ENCODE data around the gene MDC1.
A peak's percentile ranks its signal among the peaks of the same experiment; 100 is the strongest.

MDC1 gene

DNA sequence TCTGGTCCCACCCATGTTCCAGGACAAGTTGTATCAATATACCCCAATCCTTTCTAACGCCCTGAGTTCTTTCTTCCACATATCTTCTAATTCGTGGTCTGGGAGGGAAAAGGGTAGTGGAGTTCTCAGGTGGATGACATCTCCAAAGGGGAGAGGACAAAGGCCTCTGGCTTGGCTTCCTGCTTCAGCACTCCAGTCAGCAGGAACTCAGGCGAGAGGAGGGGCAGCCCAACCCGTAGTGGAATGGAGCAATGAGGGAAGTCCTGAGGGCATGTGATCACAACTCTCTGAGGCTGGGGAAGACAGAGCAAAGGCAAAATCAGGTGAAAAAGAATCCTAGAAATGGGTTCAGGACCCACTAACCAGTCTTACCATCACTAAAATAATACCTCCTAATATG, 16.7 kb downstream of the MDC1 start:
- Histone ChIP-seq H3K36me3 (replicated peaks; ENCODE audit: insufficient read depth, low read length) (no peaks in the 10 kb centered on the region), H3K9ac (ENCODE audit: low read length) (no peak overlapping the region), H2AFZ (ENCODE audit: low read length) (no peak overlapping the region), H3K79me2 (ENCODE audit: low read length) (no peaks in the 10 kb centered on the region), H3F3A (ENCODE audit: insufficient read depth, low read length) (no peaks in the 10 kb centered on the region), H3K9me3 (replicated peaks; ENCODE audit: insufficient read depth, low read length) (no peaks in the 10 kb centered on the region), H4K20me1 (ENCODE audit: insufficient read depth, low read length) (no peaks in the 10 kb centered on the region), H3K4me2 (ENCODE audit: low read depth, low read length) (no peak overlapping the region), H3K27me3 (replicated peaks; ENCODE audit: insufficient read depth, low read length) (no peaks in the 10 kb centered on the region), H3K27ac (ENCODE audit: low read length) (no peak overlapping the region), H3K4me3 (ENCODE audit: low read length) (no peak overlapping the region), H3K4me1 (ENCODE audit: low read length) (no peaks in the 10 kb centered on the region), H3K9me2 (replicated peaks; ENCODE audit: insufficient read depth, low read length) (no peaks in the 10 kb centered on the region)
- TF ChIP-seq EZH2phosphoT487 (IDR thresholded peaks at IDR 0.05; ENCODE audit: low read length) (no peak), EZH2 (optimal IDR thresholded peaks at IDR 0.05; ENCODE audit: low read depth, low read length) (no peak), CTCF (IDR thresholded peaks at IDR 0.05; ENCODE audit: low read length) (no peak)
- DNase-seq: no peak

DNA sequence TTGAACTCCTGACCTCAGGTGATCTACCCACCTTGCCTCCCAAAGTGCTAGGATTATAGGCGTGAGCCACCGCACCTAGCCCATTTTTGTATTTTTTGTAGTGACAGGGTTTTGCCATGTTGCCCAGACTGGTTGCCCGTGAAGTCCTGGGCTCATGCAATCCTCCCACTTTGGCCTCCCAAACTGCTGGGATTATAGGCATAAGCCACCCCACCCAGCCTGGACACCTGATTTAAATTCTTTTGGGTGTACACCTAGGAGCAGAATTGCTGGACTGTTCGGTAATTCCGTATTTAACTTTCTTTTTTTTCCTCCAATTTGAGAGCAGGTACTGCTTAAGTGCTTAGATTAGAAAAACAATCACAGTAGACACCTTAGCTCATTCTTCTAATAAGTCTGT, 20.6 kb downstream of the MDC1 start:
- Histone ChIP-seq H4K20me1 (ENCODE audit: insufficient read depth, low read length) (no peaks in the 10 kb centered on the region), H3K27ac (ENCODE audit: low read length) (no peak overlapping the region), H3K9ac (ENCODE audit: low read length) (no peak overlapping the region), H3K4me3 (ENCODE audit: low read length) (no peak overlapping the region), H3K4me2 (ENCODE audit: low read depth, low read length) (no peak overlapping the region), H3K9me3 (replicated peaks; ENCODE audit: insufficient read depth, low read length) (no peaks in the 10 kb centered on the region), H3K9me2 (replicated peaks; ENCODE audit: insufficient read depth, low read length) (no peaks in the 10 kb centered on the region), H3K4me1 (ENCODE audit: low read length) (0 out of 2 replicates have a peak, but pooled peaks cover 3% of the 10 kb centered on the region), H3K27me3 (replicated peaks; ENCODE audit: insufficient read depth, low read length) (no peaks in the 10 kb centered on the region), H3K36me3 (replicated peaks; ENCODE audit: insufficient read depth, low read length) (no peaks in the 10 kb centered on the region), H2AFZ (ENCODE audit: low read length) (no peak overlapping the region), H3F3A (ENCODE audit: insufficient read depth, low read length) (no peaks in the 10 kb centered on the region), H3K79me2 (ENCODE audit: low read length) (no peaks in the 10 kb centered on the region)
- TF ChIP-seq CTCF (IDR thresholded peaks at IDR 0.05; ENCODE audit: low read length) (no peak), EZH2phosphoT487 (IDR thresholded peaks at IDR 0.05; ENCODE audit: low read length) (no peak), EZH2 (optimal IDR thresholded peaks at IDR 0.05; ENCODE audit: low read depth, low read length) (no peak)
- DNase-seq: no peak

GRCh38 chr6:30691208-30691847, 25.8 kb downstream of the MDC1 start:
- TF ChIP-seq EZH2phosphoT487 (IDR thresholded peaks at IDR 0.05; ENCODE audit: low read length) (no peak), EZH2 (optimal IDR thresholded peaks at IDR 0.05; ENCODE audit: low read depth, low read length) (no peak), CTCF (IDR thresholded peaks at IDR 0.05; ENCODE audit: low read length) (no peak)
- no peaks in the 10 kb centered on the region for H4K20me1 ChIP-seq (ENCODE audit: insufficient read depth, low read length)
- H3K27ac ChIP-seq (ENCODE audit: low read length): no peak overlapping the region
- peaks cover 25% of the 10 kb centered on the region for H3K4me1 ChIP-seq (ENCODE audit: low read length)
- peak overlapping the region; percentile 93 for H2AFZ ChIP-seq (ENCODE audit: low read length)
- H3K36me3 ChIP-seq (replicated peaks; ENCODE audit: insufficient read depth, low read length): no peaks in the 10 kb centered on the region
- H3K9ac ChIP-seq (ENCODE audit: low read length): peak overlapping the region; percentile 67; the same call in 1 of the 2 replicates
- peaks cover 16% of the 10 kb centered on the region for H3F3A ChIP-seq (ENCODE audit: insufficient read depth, low read length)
- peaks cover 11% of the 10 kb centered on the region for H3K79me2 ChIP-seq (ENCODE audit: low read length)
- H3K4me3 ChIP-seq (ENCODE audit: low read length): peak overlapping the region; percentile 88
- no peaks in the 10 kb centered on the region for H3K9me3 ChIP-seq (replicated peaks; ENCODE audit: insufficient read depth, low read length)
- DNase-seq: no peak
- H3K9me2 ChIP-seq (replicated peaks; ENCODE audit: insufficient read depth, low read length): no peaks in the 10 kb centered on the region
- no peaks in the 10 kb centered on the region for H3K27me3 ChIP-seq (replicated peaks; ENCODE audit: insufficient read depth, low read length)
- peak overlapping the region; percentile 89 for H3K4me2 ChIP-seq (ENCODE audit: low read depth, low read length)

Data from MM.1S (cell line).